ENCODE results near the gene IKBKE.

- no peak for TF ChIP-seq CTCF (IDR thresholded peaks at IDR 0.05; ENCODE audit: low read depth, low read length, poor library complexity, severe bottlenecking)
- no peak for TF ChIP-seq EZH2phosphoT487 (IDR thresholded peaks at IDR 0.05; ENCODE audit: borderline replicate concordance, low read length)
Measured at GRCh38 chr1:206490771-206491405, 20.6 kb downstream of the IKBKE start.

Data from DOHH2 (cell line).